ENCODE results near the gene STUM. TPM values are rescaled to one million over a fixed set of nuclear protein-coding genes. Genes with fewer than 3 reads are reported as not detected.

STUM gene
- total RNA-seq, 1 experiment from 2014 or later, result 0.03 TPM

- in situ Hi-C loops (cut with HindIII; ENCODE audit: low pct_unique_long_range_greater_than_20kb, low sequenced_read_pairs), result no loop called here
- Histone ChIP-seq H3K4me1 (ENCODE audit: control insufficient read depth, insufficient read depth, low read length) (no peaks in the 10 kb centered on the region), H3K4me3 (ENCODE audit: low read depth in 2 of 2, low read length in 2 of 2) (no peak overlapping the region), H3K27ac (ENCODE audit: low read length) (no peak overlapping the region), H3K27me3 (ENCODE audit: control insufficient read depth, insufficient read depth, low read length) (peaks cover 5% of the 10 kb centered on the region; the same call in 1 of the 2 replicates), H3K9me3 (ENCODE audit: control insufficient read depth, insufficient read depth, low read depth, low read length) (no peaks in the 10 kb centered on the region), H3K36me3 (ENCODE audit: control insufficient read depth, insufficient read depth, low read length) (no peaks in the 10 kb centered on the region)
- ATAC-seq (no peak), DNase-seq (ENCODE audit: low read depth, low spot score) (no peak)
- POLR2A ChIA-PET, result no interaction called here
- CTCF ChIA-PET, result no interaction called here
- no TSS peak for BruUV-seq (replicated peaks)
- no peak for TF ChIP-seq POLR2AphosphoS5 (IDR thresholded peaks at IDR 0.05; ENCODE audit: low read depth, low read length)
- no peak for TF ChIP-seq SIN3A (IDR thresholded peaks at IDR 0.05; ENCODE audit: borderline replicate concordance, insufficient read depth, low read depth, low read length)
- TF ChIP-seq, protein P1, sequence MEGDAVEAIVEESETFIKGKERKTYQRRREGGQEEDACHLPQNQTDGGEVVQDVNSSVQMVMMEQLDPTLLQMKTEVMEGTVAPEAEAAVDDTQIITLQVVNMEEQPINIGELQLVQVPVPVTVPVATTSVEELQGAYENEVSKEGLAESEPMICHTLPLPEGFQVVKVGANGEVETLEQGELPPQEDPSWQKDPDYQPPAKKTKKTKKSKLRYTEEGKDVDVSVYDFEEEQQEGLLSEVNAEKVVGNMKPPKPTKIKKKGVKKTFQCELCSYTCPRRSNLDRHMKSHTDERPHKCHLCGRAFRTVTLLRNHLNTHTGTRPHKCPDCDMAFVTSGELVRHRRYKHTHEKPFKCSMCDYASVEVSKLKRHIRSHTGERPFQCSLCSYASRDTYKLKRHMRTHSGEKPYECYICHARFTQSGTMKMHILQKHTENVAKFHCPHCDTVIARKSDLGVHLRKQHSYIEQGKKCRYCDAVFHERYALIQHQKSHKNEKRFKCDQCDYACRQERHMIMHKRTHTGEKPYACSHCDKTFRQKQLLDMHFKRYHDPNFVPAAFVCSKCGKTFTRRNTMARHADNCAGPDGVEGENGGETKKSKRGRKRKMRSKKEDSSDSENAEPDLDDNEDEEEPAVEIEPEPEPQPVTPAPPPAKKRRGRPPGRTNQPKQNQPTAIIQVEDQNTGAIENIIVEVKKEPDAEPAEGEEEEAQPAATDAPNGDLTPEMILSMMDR (IDR thresholded peaks at IDR 0.05), result no peak
- no peak for TF ChIP-seq TCF7L2 (IDR thresholded peaks at IDR 0.05; ENCODE audit: low read depth, low read length)
- TF ChIP-seq, protein P2, sequence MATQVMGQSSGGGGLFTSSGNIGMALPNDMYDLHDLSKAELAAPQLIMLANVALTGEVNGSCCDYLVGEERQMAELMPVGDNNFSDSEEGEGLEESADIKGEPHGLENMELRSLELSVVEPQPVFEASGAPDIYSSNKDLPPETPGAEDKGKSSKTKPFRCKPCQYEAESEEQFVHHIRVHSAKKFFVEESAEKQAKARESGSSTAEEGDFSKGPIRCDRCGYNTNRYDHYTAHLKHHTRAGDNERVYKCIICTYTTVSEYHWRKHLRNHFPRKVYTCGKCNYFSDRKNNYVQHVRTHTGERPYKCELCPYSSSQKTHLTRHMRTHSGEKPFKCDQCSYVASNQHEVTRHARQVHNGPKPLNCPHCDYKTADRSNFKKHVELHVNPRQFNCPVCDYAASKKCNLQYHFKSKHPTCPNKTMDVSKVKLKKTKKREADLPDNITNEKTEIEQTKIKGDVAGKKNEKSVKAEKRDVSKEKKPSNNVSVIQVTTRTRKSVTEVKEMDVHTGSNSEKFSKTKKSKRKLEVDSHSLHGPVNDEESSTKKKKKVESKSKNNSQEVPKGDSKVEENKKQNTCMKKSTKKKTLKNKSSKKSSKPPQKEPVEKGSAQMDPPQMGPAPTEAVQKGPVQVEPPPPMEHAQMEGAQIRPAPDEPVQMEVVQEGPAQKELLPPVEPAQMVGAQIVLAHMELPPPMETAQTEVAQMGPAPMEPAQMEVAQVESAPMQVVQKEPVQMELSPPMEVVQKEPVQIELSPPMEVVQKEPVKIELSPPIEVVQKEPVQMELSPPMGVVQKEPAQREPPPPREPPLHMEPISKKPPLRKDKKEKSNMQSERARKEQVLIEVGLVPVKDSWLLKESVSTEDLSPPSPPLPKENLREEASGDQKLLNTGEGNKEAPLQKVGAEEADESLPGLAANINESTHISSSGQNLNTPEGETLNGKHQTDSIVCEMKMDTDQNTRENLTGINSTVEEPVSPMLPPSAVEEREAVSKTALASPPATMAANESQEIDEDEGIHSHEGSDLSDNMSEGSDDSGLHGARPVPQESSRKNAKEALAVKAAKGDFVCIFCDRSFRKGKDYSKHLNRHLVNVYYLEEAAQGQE (IDR thresholded peaks at IDR 0.05; ENCODE audit: insufficient read depth in 1 of 2, low read depth in 2 of 2, low read length in 1 of 2), result no peak
- intact Hi-C loops (cut with micrococcal nuclease; ENCODE audit: unreplicated experiment), result no loop called here
Observed at GRCh38 chr1:226535666-226536065, 12.9 kb upstream of the STUM start.

- Histone ChIP-seq H3K9me3 (ENCODE audit: control insufficient read depth, insufficient read depth, low read depth, low read length) (no peaks in the 10 kb centered on the region), H3K27me3 (ENCODE audit: control insufficient read depth, insufficient read depth, low read length) (peaks cover 4% of the 10 kb centered on the region; the same call in 1 of the 2 replicates), H3K27ac (ENCODE audit: low read length) (no peak overlapping the region), H3K4me1 (ENCODE audit: control insufficient read depth, insufficient read depth, low read length) (no peaks in the 10 kb centered on the region), H3K4me3 (ENCODE audit: low read depth in 2 of 2, low read length in 2 of 2) (no peak overlapping the region), H3K36me3 (ENCODE audit: control insufficient read depth, insufficient read depth, low read length) (no peaks in the 10 kb centered on the region)
- in situ Hi-C loops (cut with HindIII; ENCODE audit: low pct_unique_long_range_greater_than_20kb, low sequenced_read_pairs) (no loop called here), intact Hi-C loops (cut with micrococcal nuclease; ENCODE audit: unreplicated experiment) (no loop called here)
- POLR2A ChIA-PET, result no interaction called here
- CTCF ChIA-PET, result no interaction called here
- TF ChIP-seq SIN3A (IDR thresholded peaks at IDR 0.05; ENCODE audit: borderline replicate concordance, insufficient read depth, low read depth, low read length), result no peak
- TF ChIP-seq, protein P1 (IDR thresholded peaks at IDR 0.05), result no peak
- BruUV-seq (replicated peaks), result no TSS peak
- no peak for ATAC-seq
- DNase-seq (ENCODE audit: low read depth, low spot score), result no peak
Observed at GRCh38 chr1:226541231-226541630, 7.3 kb upstream of the STUM start.

Data from Panc1 (cell line).